Gastrocnemius medialis (tissue), 4 donors: Measurements from ENCODE around the gene SBF1.

Source experiments
- CTCF ChIP-seq, 5 experiments: fragments of 450-650 bp in 3 of 5; fragments of 200-600 bp in 2 of 5; sonication (generic) in 2 of 5; IDR thresholded peaks in 4 of 5; conservative IDR thresholded peaks in 1 of 5; 1 replicate in 4 of 5; 2 replicates in 1 of 5; pipeline ENCODE4 v1.5.1; 2016 to 2019; ENCODE audit warnings: antibody characterized with exemption in 5 of 5, mild to moderate bottlenecking in 3 of 5, moderate library complexity in 3 of 5
- POLR2A ChIP-seq, 2 donors: fragments of 450-650 bp; IDR thresholded peaks; one replicate each; pipeline ENCODE4 v1.6.1; 2017; ENCODE audit warnings: antibody characterized with exemption in 2 of 2, mild to moderate bottlenecking in 2 of 2, moderate library complexity in 2 of 2

- TF ChIP-seq CTCF (IDR thresholded peaks at IDR 0.05 in 4 of 5, conservative IDR thresholded peaks at IDR 0.05 in 1 of 5): no peak
- TF ChIP-seq POLR2A (IDR thresholded peaks at IDR 0.05): no peak
Observed at GRCh38 chr22:50464451-50464850, 10.4 kb downstream of the SBF1 start.
